RPMI8226 (cell line): Measurements from ENCODE around the gene SLC16A9.

Experiments used
- DNase-seq: peaks from one replicate; pipeline ENCODE4 v3.0.0-alpha.2; 2015

SLC16A9 gene

GRCh38 chr10:59713196-59713821, 3.7 kb upstream of the SLC16A9 start:
- DNase-seq: no peak

GRCh38 chr10:59711871-59712494, 2.3 kb upstream of the SLC16A9 start:
- DNase-seq: no peak

- DNase-seq: peak; percentile 2
Observed at GRCh38 chr10:59708816-59709394, 745 bp downstream of the SLC16A9 start.

GRCh38 chr10:59706851-59707797, 2.5 kb downstream of the SLC16A9 start:
- DNase-seq: no peak

GRCh38 chr10:59705931-59706330, 3.7 kb downstream of the SLC16A9 start:
- no peak for DNase-seq

GRCh38 chr10:59704630-59705029, 5.0 kb downstream of the SLC16A9 start:
- DNase-seq: no peak

- no peak for DNase-seq
Observed at GRCh38 chr10:59702347-59702746, 7.3 kb downstream of the SLC16A9 start.

GRCh38 chr10:59700709-59701108, 8.9 kb downstream of the SLC16A9 start:
- DNase-seq: no peak

- DNase-seq: no peak
Observed at GRCh38 chr10:59698326-59698725, 11.3 kb downstream of the SLC16A9 start.

GRCh38 chr10:59695637-59696036, 14.0 kb downstream of the SLC16A9 start:
- no peak for DNase-seq

GRCh38 chr10:59694936-59695335, 14.7 kb downstream of the SLC16A9 start:
- DNase-seq: no peak

- no peak for DNase-seq
Observed at GRCh38 chr10:59692113-59692512, 17.5 kb downstream of the SLC16A9 start.

GRCh38 chr10:59688921-59689351, 20.7 kb downstream of the SLC16A9 start:
- no peak for DNase-seq

- DNase-seq: no peak
Observed at GRCh38 chr10:59687657-59688056, 22.0 kb downstream of the SLC16A9 start.

- no peak for DNase-seq
Observed at GRCh38 chr10:59684006-59684405, 25.6 kb downstream of the SLC16A9 start.

GRCh38 chr10:59682986-59683937, 26.4 kb downstream of the SLC16A9 start:
- no peak for DNase-seq

- DNase-seq: no peak
Observed at GRCh38 chr10:59680199-59680598, 29.5 kb downstream of the SLC16A9 start.

- peak; percentile 4 for DNase-seq
Observed at GRCh38 chr10:59678884-59679301, 30.8 kb downstream of the SLC16A9 start.

GRCh38 chr10:59677253-59677831, 32.3 kb downstream of the SLC16A9 start:
- no peak for DNase-seq

GRCh38 chr10:59675812-59676211, 33.8 kb downstream of the SLC16A9 start:
- peak; percentile 48 for DNase-seq

GRCh38 chr10:59674215-59674836, 35.3 kb downstream of the SLC16A9 start:
- DNase-seq: no peak
